Measurements from ENCODE around the gene ADCK1. TPM values are rescaled to one million over a fixed set of nuclear protein-coding genes. Genes with fewer than 3 reads are reported as not detected.

The ADCK1 gene
- total RNA-seq, 1 donor from 2014 or later = 8.0 TPM

GRCh38 chr14:77843651-77844050 is 43.7 kb downstream of the ADCK1 start:
- no peak for TF ChIP-seq CTCF (IDR thresholded peaks at IDR 0.05; ENCODE audit: unreplicated experiment)
- Mint-ChIP-seq H3K36me3 (ENCODE audit: insufficient read depth) (peaks cover 1% of the 10 kb centered on the region), H3K4me1 (ENCODE audit: low read depth) (peaks cover 4% of the 10 kb centered on the region), H3K4me3 (ENCODE audit: low read depth) (no peak overlapping the region), H3K27ac (no peak overlapping the region), H3K9me3 (ENCODE audit: low read depth) (no peaks in the 10 kb centered on the region), H3K27me3 (no peaks in the 10 kb centered on the region)
- no peak for DNase-seq (ENCODE audit: low spot score, unreplicated experiment)

DNA sequence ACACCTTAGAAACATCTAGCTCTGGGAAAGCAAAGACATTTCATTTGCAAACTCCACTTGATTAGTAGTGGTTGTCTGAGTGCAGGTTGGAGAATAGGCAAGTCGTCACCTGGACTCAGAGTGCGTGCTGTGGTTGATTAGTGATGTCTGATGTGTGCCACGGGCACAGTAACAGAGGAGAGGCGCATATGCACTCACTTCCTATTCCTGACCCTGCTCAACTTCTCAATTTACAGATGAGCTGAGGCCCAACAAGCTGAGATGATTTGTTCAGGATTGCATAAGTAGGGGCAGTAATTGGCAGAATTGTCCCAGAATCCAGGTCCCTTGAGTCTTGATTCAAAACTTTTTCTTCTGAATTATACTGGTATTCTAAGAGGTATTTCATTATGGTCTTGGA is 44.9 kb downstream of the ADCK1 start:
- no peaks in the 10 kb centered on the region for H3K4me1 Mint-ChIP-seq (ENCODE audit: low read depth)
- no peaks in the 10 kb centered on the region for H3K27me3 Mint-ChIP-seq
- no peak for TF ChIP-seq CTCF (IDR thresholded peaks at IDR 0.05; ENCODE audit: unreplicated experiment)

GRCh38 chr14:77848031-77848430 is 48.1 kb downstream of the ADCK1 start:
- Mint-ChIP-seq H3K36me3 (ENCODE audit: insufficient read depth) (no peaks in the 10 kb centered on the region), H3K27ac (no peak overlapping the region), H3K9me3 (ENCODE audit: low read depth) (no peaks in the 10 kb centered on the region), H3K4me1 (ENCODE audit: low read depth) (no peaks in the 10 kb centered on the region), H3K27me3 (no peaks in the 10 kb centered on the region), H3K4me3 (ENCODE audit: low read depth) (no peak overlapping the region)
- no peak for DNase-seq (ENCODE audit: low spot score, unreplicated experiment)
- TF ChIP-seq CTCF (IDR thresholded peaks at IDR 0.05; ENCODE audit: unreplicated experiment) = no peak

More for the DNA sequence above, 44.9 kb downstream of the ADCK1 start:
- DNase-seq (ENCODE audit: low spot score, unreplicated experiment) = no peak
- H3K36me3 Mint-ChIP-seq (ENCODE audit: insufficient read depth) = peaks cover 1% of the 10 kb centered on the region
- no peak overlapping the region for H3K27ac Mint-ChIP-seq
- H3K4me3 Mint-ChIP-seq (ENCODE audit: low read depth) = no peak overlapping the region
- no peaks in the 10 kb centered on the region for H3K9me3 Mint-ChIP-seq (ENCODE audit: low read depth)

GRCh38 chr14:77849711-77850110 is 49.8 kb downstream of the ADCK1 start:
- H3K4me1 Mint-ChIP-seq (ENCODE audit: low read depth) = no peaks in the 10 kb centered on the region

GRCh38 chr14:77853919-77854318 is 54.0 kb downstream of the ADCK1 start:
- H3K9me3 Mint-ChIP-seq (ENCODE audit: low read depth) = no peaks in the 10 kb centered on the region
- no peaks in the 10 kb centered on the region for H3K4me1 Mint-ChIP-seq (ENCODE audit: low read depth)
- H3K27ac Mint-ChIP-seq = no peak overlapping the region
- H3K36me3 Mint-ChIP-seq (ENCODE audit: insufficient read depth) = no peaks in the 10 kb centered on the region
- no peaks in the 10 kb centered on the region for H3K27me3 Mint-ChIP-seq
- no peak overlapping the region for H3K4me3 Mint-ChIP-seq (ENCODE audit: low read depth)
- no peak for TF ChIP-seq CTCF (IDR thresholded peaks at IDR 0.05; ENCODE audit: unreplicated experiment)
- DNase-seq (ENCODE audit: low spot score, unreplicated experiment) = no peak

More at GRCh38 chr14:77849711-77850110, 49.8 kb downstream of the ADCK1 start:
- no peak overlapping the region for H3K27ac Mint-ChIP-seq
- no peaks in the 10 kb centered on the region for H3K36me3 Mint-ChIP-seq (ENCODE audit: insufficient read depth)
- no peak for DNase-seq (ENCODE audit: low spot score, unreplicated experiment)
- no peaks in the 10 kb centered on the region for H3K27me3 Mint-ChIP-seq
- no peaks in the 10 kb centered on the region for H3K9me3 Mint-ChIP-seq (ENCODE audit: low read depth)
- H3K4me3 Mint-ChIP-seq (ENCODE audit: low read depth) = no peak overlapping the region
- no peak for TF ChIP-seq CTCF (IDR thresholded peaks at IDR 0.05; ENCODE audit: unreplicated experiment)
